Thoracic aorta (tissue), 2 donors: ENCODE results near the gene NOXRED1. TPM values are rescaled to one million over a fixed set of nuclear protein-coding genes. Genes with fewer than 3 reads are reported as not detected.

Experiments
- ATAC-seq: fragments of 150-250 bp; one replicate; pipeline ENCODE4 v1.8.0; 2017; ENCODE audit warnings: low read depth; ENCODE audit not compliant: insufficient number of reproducible peaks, low FRiP score
- DNase-seq: peaks from one replicate; pipeline ENCODE4 v3.0.0-alpha.2; 2020; ENCODE audit warnings: low spot score
- H3K27ac ChIP-seq, 2 donors: fragments of 200-600 bp; sonication (generic); 1 replicate in 1 of 2; 2 replicates in 1 of 2; pipeline ENCODE4 v1.5.1; 2016; ENCODE audit warnings: mild to moderate bottlenecking in 2 of 2, moderate library complexity in 2 of 2
- H3K27me3 ChIP-seq: fragments of 200-600 bp; sonication (generic); replicated peaks from 2 replicates; pipeline ENCODE4 v1.6.0; 2016; ENCODE audit warnings: mild to moderate bottlenecking; ENCODE audit not compliant: insufficient read depth
- H3K36me3 ChIP-seq: fragments of 200-600 bp; sonication (generic); one replicate; pipeline ENCODE4 v1.5.1; 2016
- H3K4me1 ChIP-seq, 2 donors: fragments of 200-600 bp; sonication (generic); 1 replicate in 1 of 2; 2 replicates in 1 of 2; pipeline versions ENCODE4 v1.5.1 to v1.6.0; 2016; ENCODE audit warnings: low read depth in 2 of 2, mild to moderate bottlenecking in 1 of 2; ENCODE audit not compliant: control insufficient read depth in 1 of 2
- H3K4me3 ChIP-seq: fragments of 200-600 bp; sonication (generic); 2 replicates; pipeline ENCODE4 v1.5.1; 2016; ENCODE audit warnings: mild to moderate bottlenecking
- H3K9me3 ChIP-seq: fragments of 200-600 bp; sonication (generic); 2 replicates; pipeline ENCODE4 v1.5.1; 2016
- total RNA-seq, 2 donors: library from RNA; depleted of rRNA; stranded (reverse); fragments of >200 nt; gene quantifications; one replicate each; pipeline versions ENCODE4 v1.1.0 to v1.2.3, GENCODE V29; 2016
- TF ChIP-seq, protein P1 (sequence below): fragments of 200-600 bp; sonication (generic); IDR thresholded peaks from one replicate; pipeline ENCODE4 v1.5.1; 2019; ENCODE audit warnings: antibody characterized with exemption

Gene NOXRED1
- total RNA-seq, 2 donors from 2014 or later = 0.92 TPM; not detected in 1

GRCh38 chr14:77359626-77360025 is 63.7 kb downstream of the NOXRED1 start:
- Histone ChIP-seq H3K4me1 (no peaks in the 10 kb centered on the region), H3K4me3 (no peak overlapping the region), H3K27ac (no peak overlapping the region), H3K27me3 (no peaks in the 10 kb centered on the region), H3K36me3 (no peaks in the 10 kb centered on the region), H3K9me3 (no peaks in the 10 kb centered on the region)
- TF ChIP-seq, protein P1, sequence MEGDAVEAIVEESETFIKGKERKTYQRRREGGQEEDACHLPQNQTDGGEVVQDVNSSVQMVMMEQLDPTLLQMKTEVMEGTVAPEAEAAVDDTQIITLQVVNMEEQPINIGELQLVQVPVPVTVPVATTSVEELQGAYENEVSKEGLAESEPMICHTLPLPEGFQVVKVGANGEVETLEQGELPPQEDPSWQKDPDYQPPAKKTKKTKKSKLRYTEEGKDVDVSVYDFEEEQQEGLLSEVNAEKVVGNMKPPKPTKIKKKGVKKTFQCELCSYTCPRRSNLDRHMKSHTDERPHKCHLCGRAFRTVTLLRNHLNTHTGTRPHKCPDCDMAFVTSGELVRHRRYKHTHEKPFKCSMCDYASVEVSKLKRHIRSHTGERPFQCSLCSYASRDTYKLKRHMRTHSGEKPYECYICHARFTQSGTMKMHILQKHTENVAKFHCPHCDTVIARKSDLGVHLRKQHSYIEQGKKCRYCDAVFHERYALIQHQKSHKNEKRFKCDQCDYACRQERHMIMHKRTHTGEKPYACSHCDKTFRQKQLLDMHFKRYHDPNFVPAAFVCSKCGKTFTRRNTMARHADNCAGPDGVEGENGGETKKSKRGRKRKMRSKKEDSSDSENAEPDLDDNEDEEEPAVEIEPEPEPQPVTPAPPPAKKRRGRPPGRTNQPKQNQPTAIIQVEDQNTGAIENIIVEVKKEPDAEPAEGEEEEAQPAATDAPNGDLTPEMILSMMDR = no peak
- no peak for DNase-seq
- ATAC-seq = no peak

DNA sequence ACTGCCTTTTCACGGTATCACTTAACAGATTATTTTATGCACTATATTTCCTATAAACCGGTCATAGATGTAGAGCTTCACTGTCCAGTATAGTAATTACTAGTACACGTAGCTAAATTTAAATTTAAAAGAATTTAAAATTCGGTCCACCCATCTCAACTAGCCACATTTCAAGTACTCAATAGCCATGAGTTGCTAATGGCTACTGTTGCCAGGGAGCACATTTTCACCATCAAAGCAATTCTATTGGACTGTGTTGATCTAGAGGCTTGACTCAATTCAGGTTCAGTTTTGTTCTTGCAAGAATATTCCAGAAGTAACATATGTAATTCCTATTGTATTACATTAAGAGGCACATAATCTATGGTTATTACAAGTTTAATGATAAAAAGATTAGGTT is 66.4 kb downstream of the NOXRED1 start:
- H3K4me3 ChIP-seq = no peak overlapping the region
- no peaks in the 10 kb centered on the region for H3K4me1 ChIP-seq
- H3K36me3 ChIP-seq = no peaks in the 10 kb centered on the region
- no peak overlapping the region for H3K27ac ChIP-seq
- ATAC-seq (no peak), DNase-seq (no peak)
- TF ChIP-seq, protein P1 = no peak
- no peaks in the 10 kb centered on the region for H3K27me3 ChIP-seq
- no peaks in the 10 kb centered on the region for H3K9me3 ChIP-seq

DNA sequence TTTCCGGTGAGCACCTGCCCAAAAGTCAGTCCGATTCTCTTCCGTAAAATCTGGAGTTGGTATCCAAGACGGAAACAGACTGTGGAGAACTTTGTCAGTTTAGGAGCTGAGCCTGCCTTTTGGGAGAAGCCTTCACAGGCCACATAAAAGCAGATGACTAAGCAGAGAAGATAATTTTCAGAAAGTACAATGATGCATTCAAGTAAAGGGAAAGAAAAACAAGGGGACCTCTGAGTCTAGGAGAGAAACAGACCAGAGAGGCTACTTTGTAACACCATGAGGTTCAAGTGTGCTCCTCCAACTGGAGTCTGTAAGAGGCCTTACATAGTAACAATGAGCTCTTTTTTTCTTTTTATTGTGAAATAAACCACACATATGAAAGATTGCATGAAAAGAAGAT is 67.5 kb downstream of the NOXRED1 start:
- no peaks in the 10 kb centered on the region for H3K9me3 ChIP-seq

GRCh38 chr14:77353469-77354141 is 69.7 kb downstream of the NOXRED1 start:
- ATAC-seq = no peak
- no peak overlapping the region for H3K27ac ChIP-seq

More for the DNA sequence above, 67.5 kb downstream of the NOXRED1 start:
- DNase-seq (no peak), ATAC-seq (no peak)
- Histone ChIP-seq H3K36me3 (no peaks in the 10 kb centered on the region), H3K4me3 (no peak overlapping the region), H3K27ac (no peak overlapping the region), H3K4me1 (no peaks in the 10 kb centered on the region), H3K27me3 (no peaks in the 10 kb centered on the region)
- TF ChIP-seq, protein P1 = no peak

DNA sequence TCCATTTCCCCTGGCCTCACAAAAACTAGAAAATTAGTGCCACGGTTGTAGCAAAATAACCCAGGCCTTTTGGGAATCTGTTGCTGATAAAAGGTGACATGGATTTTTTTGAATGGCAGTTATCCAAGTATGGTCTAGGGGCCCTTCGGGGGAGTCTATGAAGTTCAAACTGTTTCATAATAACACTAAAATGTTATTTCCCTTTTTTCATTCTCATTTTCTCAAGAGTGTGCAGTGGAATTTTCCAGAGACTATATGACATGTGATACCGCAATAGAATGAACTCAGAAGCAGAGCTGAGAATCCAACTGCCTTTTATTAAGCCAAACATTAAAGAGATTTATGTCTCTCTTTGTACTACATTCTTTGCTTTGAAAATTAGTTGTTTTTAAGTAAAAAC is 75.6 kb downstream of the NOXRED1 start:
- ATAC-seq = no peak
- Histone ChIP-seq H3K9me3 (no peaks in the 10 kb centered on the region), H3K36me3 (peaks cover 7% of the 10 kb centered on the region), H3K27me3 (no peaks in the 10 kb centered on the region), H3K4me1 (no peaks in the 10 kb centered on the region), H3K4me3 (no peak overlapping the region), H3K27ac (no peak overlapping the region)
- TF ChIP-seq, protein P1 = no peak
- no peak for DNase-seq

More at GRCh38 chr14:77353469-77354141, 69.7 kb downstream of the NOXRED1 start:
- TF ChIP-seq, protein P1 = no peak
- no peak for DNase-seq
- Histone ChIP-seq H3K27me3 (no peaks in the 10 kb centered on the region), H3K4me1 (no peaks in the 10 kb centered on the region), H3K36me3 (no peaks in the 10 kb centered on the region), H3K4me3 (no peak overlapping the region), H3K9me3 (no peaks in the 10 kb centered on the region)
